Osteocyte (in vitro differentiated cells): Measurements from ENCODE around the gene PTPRN2. TPM values are rescaled to one million over a fixed set of nuclear protein-coding genes. Genes with fewer than 3 reads are reported as not detected.

Source experiments
- DNase-seq: peaks from one replicate; pipeline ENCODE4 v3.0.0; 2021; ENCODE audit warnings: mixed read lengths; ENCODE audit not compliant: unreplicated experiment; ENCODE audit errors: extremely low spot score
- H3K27ac Mint-ChIP-seq: one replicate; pipeline ENCODE4 v1.8.0; 2021; ENCODE audit warnings: mild to moderate bottlenecking, mixed read lengths; ENCODE audit not compliant: unreplicated experiment
- H3K27me3 Mint-ChIP-seq: one replicate; pipeline ENCODE4 v1.8.0; 2021; ENCODE audit warnings: mixed read lengths; ENCODE audit not compliant: unreplicated experiment
- H3K36me3 Mint-ChIP-seq: one replicate; pipeline ENCODE4 v1.8.0; 2021; ENCODE audit warnings: mixed read lengths; ENCODE audit not compliant: unreplicated experiment
- H3K4me1 Mint-ChIP-seq: one replicate; pipeline ENCODE4 v1.8.0; 2021; ENCODE audit warnings: mixed read lengths; ENCODE audit not compliant: unreplicated experiment
- H3K4me3 Mint-ChIP-seq: one replicate; pipeline ENCODE4 v1.8.0; 2021; ENCODE audit warnings: mild to moderate bottlenecking, moderate library complexity, mixed read lengths; ENCODE audit not compliant: unreplicated experiment
- H3K9me3 Mint-ChIP-seq: one replicate; pipeline ENCODE4 v1.8.0; 2021; ENCODE audit warnings: mixed read lengths; ENCODE audit not compliant: unreplicated experiment
- CTCF ChIP-seq: fragments of 200-600 bp; sonication (generic); IDR thresholded peaks from 2 replicates; pipeline ENCODE4 v1.5.0; 2021; ENCODE audit warnings: antibody characterized with exemption, mild to moderate bottlenecking, moderate library complexity
- total RNA-seq: library from RNA; stranded (reverse); gene quantifications from 2 replicates; pipeline ENCODE4 v1.2.1, GENCODE V29; 2021

PTPRN2 gene
- total RNA-seq, 1 donor from 2014 or later, result 0.59 TPM

GRCh38 chr7:157587805-157588560, 999.6 kb downstream of the PTPRN2 start:
- no peaks in the 10 kb centered on the region for H3K4me1 Mint-ChIP-seq
- H3K27me3 Mint-ChIP-seq, result peaks cover 5% of the 10 kb centered on the region
- no peak for TF ChIP-seq CTCF
- H3K4me3 Mint-ChIP-seq, result no peak overlapping the region
- H3K36me3 Mint-ChIP-seq, result no peaks in the 10 kb centered on the region
- no peak overlapping the region for H3K27ac Mint-ChIP-seq
- H3K9me3 Mint-ChIP-seq, result no peaks in the 10 kb centered on the region
- DNase-seq, result no peak

- no peaks in the 10 kb centered on the region for H3K4me1 Mint-ChIP-seq
- H3K9me3 Mint-ChIP-seq, result no peaks in the 10 kb centered on the region
- no peak overlapping the region for H3K4me3 Mint-ChIP-seq
- H3K27me3 Mint-ChIP-seq, result peaks cover 5% of the 10 kb centered on the region
- H3K36me3 Mint-ChIP-seq, result no peaks in the 10 kb centered on the region
- no peak overlapping the region for H3K27ac Mint-ChIP-seq
- no peak for DNase-seq
- no peak for TF ChIP-seq CTCF
Measured at GRCh38 chr7:157587051-157587804, 1000.4 kb downstream of the PTPRN2 start.

- Mint-ChIP-seq H3K27ac (no peak overlapping the region), H3K9me3 (no peaks in the 10 kb centered on the region), H3K27me3 (peaks cover 5% of the 10 kb centered on the region)
Measured at GRCh38 chr7:157586426-157586955, 1001.1 kb downstream of the PTPRN2 start.

DNA sequence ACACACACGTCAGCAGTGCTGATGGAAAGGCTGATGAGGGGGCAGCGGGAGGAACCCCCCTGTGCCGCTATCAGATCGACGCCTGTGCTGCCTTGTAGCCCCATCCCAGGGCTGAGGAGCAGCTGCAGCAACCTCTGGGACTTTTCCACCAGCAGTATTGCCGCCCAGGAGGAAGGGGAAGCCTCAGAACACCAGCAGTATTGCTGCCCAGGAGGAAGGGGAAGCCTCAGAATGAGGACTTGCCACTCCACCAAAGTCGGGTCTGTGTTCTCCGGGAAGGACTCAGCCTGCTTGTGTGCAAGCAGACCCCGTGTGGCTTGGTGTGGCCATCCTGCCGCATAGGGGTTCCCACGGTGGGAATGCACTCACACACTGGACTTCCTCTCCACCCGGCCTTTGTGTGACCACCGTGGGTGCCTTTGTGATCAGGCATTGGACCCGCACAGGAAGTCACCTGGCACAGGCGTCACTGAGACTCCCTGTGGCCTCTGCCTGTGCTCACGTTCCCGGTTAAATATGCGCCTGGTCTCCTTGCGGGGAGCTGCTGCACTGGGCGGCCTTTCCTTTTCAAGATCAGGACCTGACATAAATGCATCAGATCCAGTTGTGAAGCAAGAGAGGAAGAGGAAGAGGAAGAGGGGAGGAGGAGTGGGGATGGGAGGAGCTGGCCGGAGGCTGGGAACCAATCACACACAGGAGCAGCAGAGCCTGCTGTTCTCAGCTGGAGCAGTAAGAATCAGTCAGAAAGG, 1002.3 kb downstream of the PTPRN2 start:
- TF ChIP-seq CTCF, result no peak
- H3K4me1 Mint-ChIP-seq, result no peaks in the 10 kb centered on the region
- no peak overlapping the region for H3K27ac Mint-ChIP-seq
- H3K9me3 Mint-ChIP-seq, result no peaks in the 10 kb centered on the region
- H3K36me3 Mint-ChIP-seq, result no peaks in the 10 kb centered on the region
- no peak for DNase-seq
- H3K27me3 Mint-ChIP-seq, result peaks cover 5% of the 10 kb centered on the region
- H3K4me3 Mint-ChIP-seq, result no peak overlapping the region

More at GRCh38 chr7:157586426-157586955, 1001.1 kb downstream of the PTPRN2 start:
- TF ChIP-seq CTCF, result no peak
- H3K4me3 Mint-ChIP-seq, result no peak overlapping the region
- no peaks in the 10 kb centered on the region for H3K36me3 Mint-ChIP-seq
- DNase-seq, result no peak
- no peaks in the 10 kb centered on the region for H3K4me1 Mint-ChIP-seq
